CD4-positive, alpha-beta T cell treated with Interleukin-21 for 1 hour (primary cell): ENCODE measurements around the gene FARP2.
"Not testable (repeated sequence)": the region's sequence is repeated elsewhere in the genome, so short reads cannot be mapped to it uniquely, and the experiment has no call there.

Experiments used
- DNase-seq: peaks from one replicate; pipeline ENCODE4 v3.0.0-alpha.2; 2020

Gene FARP2

DNA sequence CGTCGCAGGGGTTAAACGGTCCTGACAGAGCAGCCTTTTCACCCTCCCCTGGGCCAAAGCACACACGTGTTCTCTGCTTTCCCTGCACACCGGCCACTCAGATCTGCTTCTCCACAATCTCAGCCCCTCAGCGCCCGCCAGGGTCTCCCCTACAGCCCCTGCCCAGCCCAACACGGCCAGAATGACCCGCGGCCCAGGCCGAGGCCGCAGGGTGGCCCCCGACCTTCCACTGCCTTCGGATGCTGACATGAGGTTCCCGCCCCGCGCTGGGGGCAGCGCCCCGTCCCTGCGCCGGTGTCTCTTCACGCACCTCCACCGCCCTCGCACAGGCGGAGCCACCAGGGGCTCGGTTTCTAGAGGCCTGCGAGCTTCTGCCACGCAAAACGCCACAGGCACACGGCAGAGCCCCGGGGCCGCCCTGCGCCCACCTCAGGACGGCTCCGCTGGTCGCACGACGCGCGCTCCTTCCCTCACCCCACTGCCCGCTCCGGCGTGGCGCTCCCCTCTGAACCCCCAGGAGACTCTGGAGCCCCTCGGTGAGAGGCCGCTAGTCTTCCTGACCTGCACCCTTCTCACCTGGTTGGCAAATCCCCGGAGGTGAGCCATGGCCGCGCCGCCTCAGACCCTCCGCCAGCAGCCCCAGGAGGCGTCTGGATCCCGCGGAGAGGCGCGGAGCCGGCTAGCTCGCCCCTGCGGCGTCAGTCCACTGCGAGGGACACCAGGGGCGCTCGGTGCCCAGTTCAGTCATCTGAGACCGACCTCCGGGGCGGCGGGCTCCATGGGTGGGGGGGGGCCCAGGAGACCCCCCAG, 151.6 kb downstream of the FARP2 start:
- DNase-seq: no peak

- peak; percentile 98 for DNase-seq
Measured at GRCh38 chr2:241508240-241509154, 152.4 kb downstream of the FARP2 start, which contains the start of gene STK25. TSS of gene STK25 (minus strand) at chr2:241508584. CDS start at chr2:241508035, 549 bp downstream.

DNA sequence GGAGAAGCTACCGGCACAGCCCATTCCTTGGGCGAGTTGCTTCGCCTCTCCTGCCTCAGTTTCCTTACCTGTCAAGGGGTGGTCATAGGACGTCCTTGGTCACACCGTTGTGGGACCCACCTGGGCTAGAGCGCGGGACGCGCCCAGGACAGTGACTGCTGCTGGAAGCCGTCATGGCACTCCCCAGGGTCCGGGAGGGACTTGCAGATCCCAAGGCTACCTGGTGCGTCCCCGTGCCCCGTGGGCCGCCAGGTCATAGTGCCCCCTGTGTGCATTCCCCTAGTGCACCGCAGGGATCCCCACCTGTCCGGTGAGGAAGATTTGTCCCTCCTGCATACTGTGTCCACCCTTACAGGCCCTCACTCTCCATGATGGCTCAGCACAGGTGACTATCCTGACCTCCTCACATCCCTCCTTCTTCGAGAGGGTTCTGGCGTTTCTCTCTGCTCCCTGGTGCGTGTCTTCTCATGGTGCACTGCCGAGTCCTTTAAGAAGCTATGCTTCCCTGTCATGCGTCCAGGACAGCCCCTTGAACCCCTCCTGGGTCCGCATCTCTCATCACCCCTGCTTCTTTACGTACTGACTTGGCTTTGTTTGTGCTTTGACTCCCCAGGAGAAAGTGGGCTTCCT, 153.2 kb downstream of the FARP2 start:
- DNase-seq: no peak

- DNase-seq: no peak
Measured at GRCh38 chr2:241511091-241511741, 155.1 kb downstream of the FARP2 start.

- DNase-seq: no peak
Measured at GRCh38 chr2:241514553-241514952, 158.5 kb downstream of the FARP2 start.

DNA sequence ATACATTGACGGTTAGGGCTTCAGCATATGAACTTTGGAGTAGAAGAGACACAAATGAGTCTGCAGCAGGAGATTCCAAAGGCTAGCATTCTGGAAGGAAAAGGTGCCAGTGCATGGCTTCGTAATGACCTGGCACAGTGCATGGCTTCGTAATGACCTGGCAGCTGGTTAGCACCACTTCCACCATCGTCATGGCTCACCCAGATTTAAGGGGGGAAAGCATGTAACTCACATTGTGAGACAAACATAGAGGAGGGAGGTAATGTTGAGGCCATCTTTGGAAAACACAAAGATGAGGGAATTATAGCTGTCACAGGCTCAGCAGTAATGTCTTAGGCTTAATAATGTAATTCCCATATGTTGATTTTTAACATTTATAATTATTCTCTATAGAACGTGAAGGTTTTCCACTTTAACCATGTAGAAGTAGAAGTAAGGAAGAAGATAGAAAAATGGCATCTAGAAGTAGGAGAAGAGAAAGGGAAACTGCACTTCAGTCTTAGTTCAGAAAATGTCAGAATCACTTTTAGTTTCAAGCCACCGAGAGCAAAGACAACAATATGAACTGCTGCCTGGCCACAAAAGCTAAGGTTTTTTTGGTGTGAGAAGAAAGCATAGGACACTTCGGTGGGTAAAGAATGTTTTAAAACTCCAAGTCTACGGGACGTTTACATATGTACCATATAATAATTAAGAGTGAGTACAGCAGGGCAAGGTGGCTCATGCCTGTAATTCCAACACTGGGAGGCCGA, 159.1 kb downstream of the FARP2 start:
- DNase-seq: no peak

GRCh38 chr2:241516520-241516965, 160.5 kb downstream of the FARP2 start:
- DNase-seq: no peak

DNA sequence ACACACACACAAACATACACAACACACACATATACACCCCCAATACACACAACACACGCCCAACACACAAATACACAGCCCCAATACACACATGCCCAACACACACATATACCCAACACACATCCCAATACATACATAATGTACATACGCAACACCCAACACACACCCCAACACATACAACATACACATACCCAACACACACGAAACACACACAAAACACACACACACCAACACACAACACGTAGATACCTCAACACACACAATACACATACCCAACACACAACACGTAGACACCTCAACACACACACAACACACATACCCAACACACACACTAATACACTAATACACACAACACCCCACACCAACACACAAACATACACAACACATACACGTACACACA, 161.2 kb downstream of the FARP2 start:
- DNase-seq: no peak

DNA sequence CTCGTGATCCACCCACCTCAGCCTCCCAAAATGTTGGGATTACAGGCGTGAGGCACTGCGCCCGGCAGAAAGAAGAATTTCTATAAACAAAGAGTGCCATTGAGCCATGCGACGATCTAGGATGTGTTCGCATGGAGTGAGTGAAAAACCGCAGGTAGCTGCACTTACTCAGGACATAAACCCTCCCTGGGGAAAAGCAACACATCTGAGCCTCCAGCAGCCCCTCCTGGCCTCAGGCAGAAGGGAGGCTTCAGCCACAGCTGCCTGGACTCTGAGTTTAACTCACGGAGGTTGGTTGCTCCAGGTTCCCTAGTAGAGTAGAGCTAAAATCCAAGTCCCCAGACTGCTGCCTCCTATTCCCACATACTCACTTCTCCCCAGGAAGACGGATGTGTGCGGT, 163.6 kb downstream of the FARP2 start:
- no peak for DNase-seq

DNA sequence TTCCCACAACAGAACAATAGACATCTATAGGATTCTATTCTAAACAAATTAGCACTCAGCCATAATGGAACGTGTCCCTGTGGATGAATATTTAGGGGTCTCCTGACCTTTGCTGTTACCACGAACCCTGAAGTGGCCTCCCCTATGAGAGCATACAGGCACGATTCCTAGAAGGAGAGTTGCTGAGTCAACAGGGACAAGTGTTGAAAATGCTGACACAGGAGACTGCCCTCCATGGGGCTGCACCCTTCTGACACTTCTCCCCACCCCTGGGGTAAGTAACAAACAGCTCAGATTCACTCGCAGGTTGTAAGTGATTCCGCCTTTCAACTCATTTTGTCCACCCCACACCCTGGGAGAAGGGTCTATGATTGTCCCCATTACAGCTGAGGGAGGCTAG, 166.4 kb downstream of the FARP2 start:
- DNase-seq: no peak

DNA sequence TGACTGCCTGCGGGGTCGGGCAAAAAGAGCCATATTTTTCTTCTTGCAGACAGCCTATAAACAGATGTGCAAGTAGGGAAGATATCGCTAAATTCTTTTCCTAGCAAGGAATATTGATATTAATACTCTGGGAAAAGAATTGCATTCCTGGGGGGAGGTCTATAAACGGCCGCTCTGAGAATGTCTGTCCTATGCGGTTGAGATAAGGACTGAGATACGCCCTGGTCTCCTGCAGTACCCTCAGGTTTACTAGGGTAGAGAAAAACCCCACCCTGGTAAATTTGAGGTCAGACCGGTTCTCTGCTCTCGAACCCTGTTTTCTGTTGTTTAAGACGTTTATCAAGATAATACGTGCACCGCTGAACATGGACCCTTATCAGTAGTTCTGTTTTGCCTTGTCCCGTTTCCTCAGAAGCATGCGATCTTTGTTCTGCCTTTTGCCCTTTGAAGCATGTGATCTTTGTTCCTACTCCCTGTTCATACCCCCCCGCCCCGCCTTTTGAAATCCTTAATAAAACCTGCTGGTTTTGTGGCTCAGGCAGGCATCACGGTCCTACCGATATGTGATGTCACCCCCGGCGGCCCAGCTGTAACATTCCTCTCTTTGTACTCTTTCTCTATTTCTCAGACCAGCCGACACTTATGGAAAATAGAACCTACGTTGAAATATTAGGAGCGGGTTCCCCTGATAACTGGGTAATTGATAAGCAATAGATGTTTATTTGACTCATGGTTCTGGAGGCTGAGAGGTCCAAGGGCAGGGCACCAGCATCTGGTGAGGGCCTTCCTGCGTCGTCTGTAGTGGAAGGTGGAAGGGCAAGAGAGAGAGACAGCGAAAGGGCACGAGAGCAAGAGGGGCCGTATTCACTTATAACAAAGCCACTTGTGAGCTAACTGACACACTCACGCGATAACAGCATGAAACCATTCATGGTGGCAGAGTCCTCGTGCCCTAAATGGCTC, 170.0 kb downstream of the FARP2 start:
- DNase-seq: not testable (repeated sequence)

- no peak for DNase-seq
Measured at GRCh38 chr2:241530571-241530970, 174.5 kb downstream of the FARP2 start.

GRCh38 chr2:241531161-241531722, 175.2 kb downstream of the FARP2 start:
- no peak for DNase-seq

GRCh38 chr2:241532168-241532567, 176.1 kb downstream of the FARP2 start:
- DNase-seq: no peak

GRCh38 chr2:241532733-241533601, 176.9 kb downstream of the FARP2 start:
- no peak for DNase-seq

GRCh38 chr2:241534293-241534692, 178.2 kb downstream of the FARP2 start:
- no peak for DNase-seq

GRCh38 chr2:241534701-241535375, 178.8 kb downstream of the FARP2 start:
- DNase-seq: no peak

DNA sequence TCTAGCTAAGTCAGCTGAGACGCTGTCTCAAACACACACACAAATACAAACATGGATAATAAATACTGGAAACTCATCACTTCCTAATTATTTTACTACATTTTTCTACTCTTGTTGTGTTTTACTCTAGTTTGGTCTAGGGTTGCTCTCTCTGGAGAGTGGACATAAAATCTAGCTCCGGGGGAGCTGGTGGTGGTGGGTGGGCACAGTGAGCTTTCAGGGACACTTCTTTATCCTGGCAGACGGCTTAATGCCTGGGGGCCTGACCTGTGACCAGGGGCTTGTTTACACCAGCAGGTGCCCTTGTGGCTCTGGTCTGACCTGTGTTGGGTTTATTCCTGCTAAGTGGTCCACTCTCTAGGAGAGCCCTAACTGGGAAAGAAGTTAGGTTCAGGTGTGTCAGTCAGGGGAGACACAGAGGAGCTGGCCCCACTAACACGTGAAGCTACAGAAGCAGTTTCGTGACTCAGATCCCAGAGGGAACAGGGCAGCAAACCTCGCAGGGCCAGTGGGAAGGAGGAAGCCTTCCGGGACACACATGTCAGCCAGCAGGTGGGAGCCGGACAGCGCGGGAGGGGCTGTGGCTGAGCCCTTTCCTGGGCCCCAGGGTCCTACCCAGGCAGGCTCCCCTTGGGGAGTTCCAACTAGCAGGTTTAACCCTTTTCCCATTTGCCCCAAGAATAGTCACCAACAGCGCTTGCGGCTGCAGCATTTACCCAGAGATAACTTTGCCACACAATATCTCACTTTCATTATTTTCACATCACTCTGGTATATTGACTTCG, 180.0 kb downstream of the FARP2 start:
- DNase-seq: no peak
